Heart right ventricle (tissue), 16 donors: ENCODE data around the gene MYO9A. TPM values are rescaled to one million over a fixed set of nuclear protein-coding genes. Genes with fewer than 3 reads are reported as not detected.

Experiments
- ATAC-seq, 8 donors: fragments of 200-7000 bp; cut with Tn5 transposase; one replicate each; pipeline ENCODE4 v1.9.1; 2020; ENCODE audit warnings: mild to moderate bottlenecking in 8 of 8, moderate library complexity in 8 of 8, moderate number of reproducible peaks in 1 of 8
- DNase-seq, 2 donors: peaks; one replicate each; pipeline ENCODE4 v3.0.0-alpha.2; 2020
- H3K27ac ChIP-seq, 10 donors: fragments of 200-600 bp; sonication (generic) in 2 of 10; one replicate each; pipeline versions ENCODE4 v1.5.0 to v1.8.0; 2020 to 2022; ENCODE audit warnings: mild to moderate bottlenecking in 3 of 10
- H3K27me3 ChIP-seq, 7 donors: fragments of 200-600 bp; one replicate each; pipeline ENCODE4 v1.8.0; 2021 to 2022; ENCODE audit warnings: mild to moderate bottlenecking in 2 of 7
- H3K36me3 ChIP-seq, 9 donors: fragments of 200-600 bp; sonication (generic) in 1 of 9; one replicate each; pipeline versions ENCODE4 v1.5.0 to v1.8.0; 2020 to 2022; ENCODE audit warnings: mild to moderate bottlenecking in 2 of 9
- H3K4me1 ChIP-seq, 9 donors: fragments of 200-600 bp; sonication (generic) in 1 of 9; one replicate each; pipeline versions ENCODE4 v1.5.0 to v1.8.0; 2020 to 2022; ENCODE audit warnings: mild to moderate bottlenecking in 4 of 9
- H3K4me3 ChIP-seq, 10 donors: fragments of 200-600 bp; sonication (generic) in 2 of 10; one replicate each; pipeline versions ENCODE4 v1.5.0 to v1.8.0; 2020 to 2022; ENCODE audit warnings: mild to moderate bottlenecking in 7 of 10, moderate library complexity in 2 of 10
- H3K9me3 ChIP-seq, 11 donors: fragments of 200-600 bp in 10 of 11; sonication (generic) in 2 of 11; one replicate each; pipeline versions ENCODE4 v1.5.0 to v1.8.0; 2013 to 2022; ENCODE audit warnings: mild to moderate bottlenecking in 2 of 11, control low read depth in 1 of 11, moderate library complexity in 1 of 11
- WGBS, 2 donors: extraction: QIAGEN DNeasy Blood & Tissue Kit; methylation state at CpG; one replicate each; pipeline ENCODE4 v1.1.7; 2013; ENCODE audit warnings: inconsistent platforms in 1 of 2; 5-methylcytosine and 5-hydroxymethylcytosine counted together
- intact Hi-C, 10 donors: fragments of 100-400 bp; cut with DNase I; formaldehyde crosslinking; loops; one replicate each; pipeline versions ENCODE4 v1.11.1 to v1.14.2; 2022
- polyA plus RNA-seq, 2 donors: library from polyadenylated mRNA; stranded (reverse); fragments of 200-250 nt; gene quantifications; one replicate each; pipeline ENCODE4 v1.2.3, GENCODE V29; 2013
- total RNA-seq, 10 donors: library from RNA; stranded (reverse); fragmentation: NEBNext Ultra II Directional in 3 of 10; extraction: Animal tissue kit (Norgen Biotek cat#: 25700) in 3 of 10; gene quantifications; one replicate each; pipeline versions ENCODE4 v1.2.1 to v1.2.4, GENCODE V29; 2021 to 2023
- TF ChIP-seq, protein P1 (sequence below), 9 donors: fragments of 200-600 bp; sonication (generic) in 2 of 9; IDR thresholded peaks; one replicate each; pipeline versions ENCODE4 v1.5.0 to v1.8.0; 2021 to 2022; ENCODE audit warnings: antibody characterized with exemption in 9 of 9, mild to moderate bottlenecking in 5 of 9, moderate library complexity in 1 of 9
- donor health status: Arrhythmogenic right ventricular cardiomyopathy.
- donor health status: ischemic (EF 13 %, LVEDD 7.1; RV severe dilation, severe dysfunction).
- donor health status: healthy with polysubstance abuse.
- donor health status: DM: no; HTN: yes; CAD: no.
- donor health status: DM: no; HTN: no; CAD: no.
- donor health status: ischemic (EF 25% LVEDD 6.9; RV normal size, moderate dysfunction).
- donor health status: ischemic (EF 25% LVEDD 5.7; RV mildly dilated, moderate dysfunction).
- donor health status: healthy.
- donor health status: DM: yes; HTN: yes; CAD: no.
- donor health status: Ischemic cardiomyopathy.
- donor health status: ischemic (EF 35%, LVEDD 5.7; RV mildly dilated, moderate dysfunction).
- donor health status: nonischemic (EF 11% LVEDD 7.7; RV severe dilation, severe dysfunction).
- donor health status: DM: yes; HTN: yes; CAD: no.
- donor health status: PGD.
- donor health status: ischemic (EF 29% LVEDD 5.4; RV normal size, mild dysfunction).
- donor health status: nonischemic (EF 23%, LVEDD 6.1; RV moderate dilation, normal function).

Gene MYO9A
- total and polyA plus RNA-seq, 12 donors: 3.7 to 36.9 (median 28.7) TPM

- WGBS, 2 donors: 32 to 40% methylated on average over 4 of the region's 4 CpGs
- H3K4me3 ChIP-seq: no peak overlapping the region
- H3K9me3 ChIP-seq: no peaks in the 10 kb centered on the region
- ATAC-seq (peak in 5 of 8 donors; percentile 45 to 72 (median 57)), DNase-seq (no peak)
- H3K27ac ChIP-seq: peak overlapping the region in 7 of 10 donors; percentile 2 to 69 (median 45)
- H3K4me1 ChIP-seq: peaks cover 0 to 28% (median 13%) of the 10 kb centered on the region in 9 donors
- no peaks in the 10 kb centered on the region for H3K27me3 ChIP-seq
- intact Hi-C loops: no loop called here
- TF ChIP-seq, protein P1, sequence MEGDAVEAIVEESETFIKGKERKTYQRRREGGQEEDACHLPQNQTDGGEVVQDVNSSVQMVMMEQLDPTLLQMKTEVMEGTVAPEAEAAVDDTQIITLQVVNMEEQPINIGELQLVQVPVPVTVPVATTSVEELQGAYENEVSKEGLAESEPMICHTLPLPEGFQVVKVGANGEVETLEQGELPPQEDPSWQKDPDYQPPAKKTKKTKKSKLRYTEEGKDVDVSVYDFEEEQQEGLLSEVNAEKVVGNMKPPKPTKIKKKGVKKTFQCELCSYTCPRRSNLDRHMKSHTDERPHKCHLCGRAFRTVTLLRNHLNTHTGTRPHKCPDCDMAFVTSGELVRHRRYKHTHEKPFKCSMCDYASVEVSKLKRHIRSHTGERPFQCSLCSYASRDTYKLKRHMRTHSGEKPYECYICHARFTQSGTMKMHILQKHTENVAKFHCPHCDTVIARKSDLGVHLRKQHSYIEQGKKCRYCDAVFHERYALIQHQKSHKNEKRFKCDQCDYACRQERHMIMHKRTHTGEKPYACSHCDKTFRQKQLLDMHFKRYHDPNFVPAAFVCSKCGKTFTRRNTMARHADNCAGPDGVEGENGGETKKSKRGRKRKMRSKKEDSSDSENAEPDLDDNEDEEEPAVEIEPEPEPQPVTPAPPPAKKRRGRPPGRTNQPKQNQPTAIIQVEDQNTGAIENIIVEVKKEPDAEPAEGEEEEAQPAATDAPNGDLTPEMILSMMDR (IDR thresholded peaks at IDR 0.05): no peak
- H3K36me3 ChIP-seq: no peaks in the 10 kb centered on the region
These were observed 23.5 kb upstream of the MYO9A start for GRCh38 chr15:72141171-72142084.

- peak overlapping the region in 8 of 10 donors; percentile 24 to 69 (median 46) for H3K27ac ChIP-seq
- H3K9me3 ChIP-seq: no peaks in the 10 kb centered on the region
- 64 to 78% methylated on average over 3 of the region's 3 CpGs for WGBS, 2 donors
- DNase-seq: no peak
- TF ChIP-seq, protein P1 (IDR thresholded peaks at IDR 0.05): no peak
- intact Hi-C loops: no loop called here
- peaks cover 0 to 28% (median 13%) of the 10 kb centered on the region in 9 donors for H3K4me1 ChIP-seq
- no peaks in the 10 kb centered on the region for H3K27me3 ChIP-seq
- no peaks in the 10 kb centered on the region for H3K36me3 ChIP-seq
- no peak overlapping the region for H3K4me3 ChIP-seq
- ATAC-seq: peak in 2 of 8 donors; percentile 12 to 48
These were observed 22.1 kb upstream of the MYO9A start for GRCh38 chr15:72140088-72140487.

DNA sequence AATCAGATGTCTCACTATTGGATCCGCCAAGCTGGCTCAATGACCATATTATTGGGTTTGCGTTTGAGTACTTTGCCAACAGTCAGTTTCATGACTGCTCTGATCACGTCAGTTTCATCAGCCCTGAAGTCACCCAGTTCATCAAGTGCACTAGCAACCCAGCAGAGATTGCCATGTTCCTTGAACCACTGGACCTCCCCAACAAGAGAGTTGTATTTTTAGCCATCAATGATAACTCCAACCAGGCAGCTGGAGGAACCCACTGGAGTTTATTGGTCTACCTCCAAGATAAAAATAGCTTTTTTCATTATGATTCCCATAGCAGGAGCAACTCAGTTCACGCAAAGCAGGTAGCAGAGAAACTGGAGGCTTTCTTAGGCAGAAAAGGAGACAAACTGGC lies 21.7 kb upstream of the MYO9A start:
- Histone ChIP-seq H3K4me1 (peaks cover 0 to 28% (median 13%) of the 10 kb centered on the region in 9 donors), H3K9me3 (no peaks in the 10 kb centered on the region), H3K36me3 (no peaks in the 10 kb centered on the region), H3K4me3 (no peak overlapping the region), H3K27ac (peak overlapping the region in 9 of 10 donors; percentile 34 to 69 (median 46)), H3K27me3 (no peaks in the 10 kb centered on the region)
- ATAC-seq (peak; percentile 47 to 97 (median 89)), DNase-seq (no peak)
- WGBS, 2 donors: 67 to 81% methylated on average over 4 of the region's 4 CpGs
- TF ChIP-seq, protein P1 (IDR thresholded peaks at IDR 0.05): no peak
- intact Hi-C loops: no loop called here

GRCh38 chr15:72136170-72137051 lies 18.5 kb upstream of the MYO9A start:
- Histone ChIP-seq H3K9me3 (no peaks in the 10 kb centered on the region), H3K27ac (no peak overlapping the region), H3K36me3 (no peaks in the 10 kb centered on the region), H3K27me3 (no peaks in the 10 kb centered on the region), H3K4me3 (no peak overlapping the region), H3K4me1 (peaks cover 0 to 20% (median 13%) of the 10 kb centered on the region in 9 donors)
- ATAC-seq (no peak), DNase-seq (no peak)
- TF ChIP-seq, protein P1 (IDR thresholded peaks at IDR 0.05): no peak
- WGBS, 2 donors: 81 to 83% methylated on average over 4 of the region's 4 CpGs
- intact Hi-C loops: no loop called here
